Gastrocnemius medialis (tissue), 4 donors: ENCODE measurements around the gene BMP10.

Experiments
- CTCF ChIP-seq, 5 experiments: fragments of 450-650 bp in 3 of 5; fragments of 200-600 bp in 2 of 5; sonication (generic) in 2 of 5; IDR thresholded peaks in 4 of 5; conservative IDR thresholded peaks in 1 of 5; 1 replicate in 4 of 5; 2 replicates in 1 of 5; pipeline ENCODE4 v1.5.1; 2016 to 2019; ENCODE audit warnings: antibody characterized with exemption in 5 of 5, mild to moderate bottlenecking in 3 of 5, moderate library complexity in 3 of 5
- POLR2A ChIP-seq, 2 donors: fragments of 450-650 bp; IDR thresholded peaks; one replicate each; pipeline ENCODE4 v1.6.1; 2017; ENCODE audit warnings: antibody characterized with exemption in 2 of 2, mild to moderate bottlenecking in 2 of 2, moderate library complexity in 2 of 2

- no peak for TF ChIP-seq CTCF (IDR thresholded peaks at IDR 0.05 in 4 of 5, conservative IDR thresholded peaks at IDR 0.05 in 1 of 5)
- TF ChIP-seq POLR2A (IDR thresholded peaks at IDR 0.05) = no peak
These were observed 36.7 kb upstream of the BMP10 start for GRCh38 chr2:68907920-68908253.
